Heart right ventricle (tissue), 16 donors: ENCODE data around the gene CPT1A. TPM values are rescaled to one million over a fixed set of nuclear protein-coding genes. Genes with fewer than 3 reads are reported as not detected.

Experiments
- ATAC-seq, 8 donors: fragments of 200-7000 bp; cut with Tn5 transposase; one replicate each; pipeline ENCODE4 v1.9.1; 2020; ENCODE audit warnings: mild to moderate bottlenecking in 8 of 8, moderate library complexity in 8 of 8, moderate number of reproducible peaks in 1 of 8
- DNase-seq, 2 donors: peaks; one replicate each; pipeline ENCODE4 v3.0.0-alpha.2; 2020
- H3K27ac ChIP-seq, 10 donors: fragments of 200-600 bp; sonication (generic) in 2 of 10; one replicate each; pipeline versions ENCODE4 v1.5.0 to v1.8.0; 2020 to 2022; ENCODE audit warnings: mild to moderate bottlenecking in 3 of 10
- H3K27me3 ChIP-seq, 7 donors: fragments of 200-600 bp; one replicate each; pipeline ENCODE4 v1.8.0; 2021 to 2022; ENCODE audit warnings: mild to moderate bottlenecking in 2 of 7
- H3K36me3 ChIP-seq, 9 donors: fragments of 200-600 bp; sonication (generic) in 1 of 9; one replicate each; pipeline versions ENCODE4 v1.5.0 to v1.8.0; 2020 to 2022; ENCODE audit warnings: mild to moderate bottlenecking in 2 of 9
- H3K4me1 ChIP-seq, 9 donors: fragments of 200-600 bp; sonication (generic) in 1 of 9; one replicate each; pipeline versions ENCODE4 v1.5.0 to v1.8.0; 2020 to 2022; ENCODE audit warnings: mild to moderate bottlenecking in 4 of 9
- H3K4me3 ChIP-seq, 10 donors: fragments of 200-600 bp; sonication (generic) in 2 of 10; one replicate each; pipeline versions ENCODE4 v1.5.0 to v1.8.0; 2020 to 2022; ENCODE audit warnings: mild to moderate bottlenecking in 7 of 10, moderate library complexity in 2 of 10
- H3K9me3 ChIP-seq, 11 donors: fragments of 200-600 bp in 10 of 11; sonication (generic) in 2 of 11; one replicate each; pipeline versions ENCODE4 v1.5.0 to v1.8.0; 2013 to 2022; ENCODE audit warnings: mild to moderate bottlenecking in 2 of 11, control low read depth in 1 of 11, moderate library complexity in 1 of 11
- CTCF ChIP-seq, 9 donors: fragments of 200-600 bp; sonication (generic) in 2 of 9; IDR thresholded peaks; one replicate each; pipeline versions ENCODE4 v1.5.0 to v1.8.0; 2021 to 2022; ENCODE audit warnings: antibody characterized with exemption in 9 of 9, mild to moderate bottlenecking in 5 of 9, moderate library complexity in 1 of 9
- WGBS, 2 donors: extraction: QIAGEN DNeasy Blood & Tissue Kit; methylation state at CpG; one replicate each; pipeline ENCODE4 v1.1.7; 2013; ENCODE audit warnings: inconsistent platforms in 1 of 2; 5-methylcytosine and 5-hydroxymethylcytosine counted together
- intact Hi-C, 10 donors: fragments of 100-400 bp; cut with DNase I; formaldehyde crosslinking; loops; one replicate each; pipeline versions ENCODE4 v1.11.1 to v1.14.2; 2022
- polyA plus RNA-seq, 2 donors: library from polyadenylated mRNA; stranded (reverse); fragments of 200-250 nt; gene quantifications; one replicate each; pipeline ENCODE4 v1.2.3, GENCODE V29; 2013
- total RNA-seq, 10 donors: library from RNA; stranded (reverse); fragmentation: NEBNext Ultra II Directional in 3 of 10; extraction: Animal tissue kit (Norgen Biotek cat#: 25700) in 3 of 10; gene quantifications; one replicate each; pipeline versions ENCODE4 v1.2.1 to v1.2.4, GENCODE V29; 2021 to 2023
- donor health status: Arrhythmogenic right ventricular cardiomyopathy.
- donor health status: ischemic (EF 13 %, LVEDD 7.1; RV severe dilation, severe dysfunction).
- donor health status: healthy with polysubstance abuse.
- donor health status: DM: no; HTN: yes; CAD: no.
- donor health status: DM: no; HTN: no; CAD: no.
- donor health status: ischemic (EF 25% LVEDD 6.9; RV normal size, moderate dysfunction).
- donor health status: ischemic (EF 25% LVEDD 5.7; RV mildly dilated, moderate dysfunction).
- donor health status: healthy.
- donor health status: DM: yes; HTN: yes; CAD: no.
- donor health status: Ischemic cardiomyopathy.
- donor health status: ischemic (EF 35%, LVEDD 5.7; RV mildly dilated, moderate dysfunction).
- donor health status: nonischemic (EF 11% LVEDD 7.7; RV severe dilation, severe dysfunction).
- donor health status: DM: yes; HTN: yes; CAD: no.
- donor health status: PGD.
- donor health status: ischemic (EF 29% LVEDD 5.4; RV normal size, mild dysfunction).
- donor health status: nonischemic (EF 23%, LVEDD 6.1; RV moderate dilation, normal function).

Gene CPT1A
- total and polyA plus RNA-seq, 12 donors = 18.8 to 84.4 (median 44.2) TPM

GRCh38 chr11:68762481-68762880 is 79.2 kb downstream of the CPT1A start:
- intact Hi-C loops = loop anchor here in 1 of 10 donors (10.0 kb wide), 1 partner anchor 322 kb away; no protein-coding TSS in a partner anchor
- Histone ChIP-seq H3K9me3 (no peaks in the 10 kb centered on the region), H3K4me1 (no peaks in the 10 kb centered on the region), H3K4me3 (no peak overlapping the region), H3K27me3 (no peaks in the 10 kb centered on the region), H3K27ac (no peak overlapping the region), H3K36me3 (peaks cover 0 to 99% (median 56%) of the 10 kb centered on the region in 9 donors)
- ATAC-seq (no peak), DNase-seq (no peak)
- WGBS, 2 donors = 85 to 86% methylated on average over 15 of the region's 15 CpGs
- no peak for TF ChIP-seq CTCF (IDR thresholded peaks at IDR 0.05)

- peaks cover 0 to 99% (median 62%) of the 10 kb centered on the region in 9 donors for H3K36me3 ChIP-seq
- DNase-seq (no peak), ATAC-seq (no peak)
- no peaks in the 10 kb centered on the region for H3K27me3 ChIP-seq
- WGBS, 2 donors = 82 to 85% methylated on average over 12 of the region's 12 CpGs
- H3K9me3 ChIP-seq = no peaks in the 10 kb centered on the region
- H3K27ac ChIP-seq = no peak overlapping the region
- H3K4me3 ChIP-seq = no peak overlapping the region
- H3K4me1 ChIP-seq = no peaks in the 10 kb centered on the region
- intact Hi-C loops = loop anchor here in 1 of 10 donors (10.0 kb wide), 1 partner anchor 323 kb away; no protein-coding TSS in a partner anchor
- no peak for TF ChIP-seq CTCF (IDR thresholded peaks at IDR 0.05)
These were observed 79.9 kb downstream of the CPT1A start for GRCh38 chr11:68761801-68762200.

GRCh38 chr11:68759991-68760390 is 81.7 kb downstream of the CPT1A start:
- H3K9me3 ChIP-seq = no peaks in the 10 kb centered on the region
- no peak for ATAC-seq
- H3K27ac ChIP-seq = no peak overlapping the region
- intact Hi-C loops = loop anchor here in 2 of 10 donors (10.0 kb wide), 2 partner anchors 145 to 325 kb away; no protein-coding TSS in a partner anchor
- H3K36me3 ChIP-seq = peaks cover 0 to 95% (median 65%) of the 10 kb centered on the region in 9 donors
- no peaks in the 10 kb centered on the region for H3K4me1 ChIP-seq
- H3K27me3 ChIP-seq = no peaks in the 10 kb centered on the region
- TF ChIP-seq CTCF (IDR thresholded peaks at IDR 0.05) = no peak
- H3K4me3 ChIP-seq = no peak overlapping the region
- no peak for DNase-seq
- 81 to 86% methylated on average over 15 of the region's 15 CpGs for WGBS, 2 donors

GRCh38 chr11:68757711-68758110 is 84.0 kb downstream of the CPT1A start:
- WGBS, 2 donors = 80 to 83% methylated on average over 8 of the region's 8 CpGs

More at GRCh38 chr11:68757711-68758110, 84.0 kb downstream of the CPT1A start:
- Histone ChIP-seq H3K27me3 (no peaks in the 10 kb centered on the region), H3K36me3 (peaks cover 0 to 86% (median 58%) of the 10 kb centered on the region in 9 donors), H3K9me3 (no peaks in the 10 kb centered on the region), H3K4me1 (no peaks in the 10 kb centered on the region), H3K27ac (no peak overlapping the region), H3K4me3 (no peak overlapping the region)
- no peak for TF ChIP-seq CTCF (IDR thresholded peaks at IDR 0.05)
- ATAC-seq = no peak
- DNase-seq = no peak
- intact Hi-C loops = loop anchor here in 1 of 10 donors (10.0 kb wide), 1 partner anchor 143 kb away; no protein-coding TSS in a partner anchor
